ENCODE data around the gene ZNF212. TPM values are rescaled to one million over a fixed set of nuclear protein-coding genes. Genes with fewer than 3 reads are reported as not detected.
A peak's percentile ranks its signal among the peaks of the same experiment; 100 is the strongest.

Gene ZNF212
- 11.0 TPM for total RNA-seq

- DNase-seq (ENCODE audit: low read depth in 2 of 3, low spot score in 2 of 3), result peak; percentile 71 to 93 (median 89)
These were observed at the start of gene ZNF212 for GRCh38 chr7:149239345-149240143. Gene ZNF212, plus strand, starts transcription at chr7:149239651. Its CDS starts 128 bp downstream, at chr7:149239779.

DNA sequence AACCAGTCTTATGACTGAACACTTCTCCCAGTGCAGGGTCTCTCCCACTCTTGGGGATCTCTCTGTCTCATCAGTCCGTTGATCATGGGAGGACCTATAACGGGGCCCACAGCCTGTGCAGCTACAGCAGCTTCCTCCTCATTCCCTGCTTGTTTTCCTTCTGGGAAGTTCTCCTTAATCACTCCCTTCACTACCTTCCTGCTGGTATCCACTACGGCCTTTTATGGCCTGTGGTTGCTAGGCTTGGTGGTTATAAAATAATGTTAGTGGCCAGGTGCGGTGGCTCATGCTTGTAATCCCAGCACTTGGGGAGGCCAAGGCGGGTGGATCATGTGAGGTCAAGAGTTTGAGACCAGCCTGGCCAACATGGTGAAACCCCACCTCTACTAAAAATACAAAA, 47.6 kb upstream of the ZNF212 start:
- no peak for DNase-seq (ENCODE audit: low read depth in 2 of 3, low spot score in 2 of 3)

- DNase-seq (ENCODE audit: low read depth in 2 of 3, low spot score in 2 of 3), result no peak
These were observed 44.7 kb upstream of the ZNF212 start for GRCh38 chr7:149194799-149195179.

- peak; percentile 52 to 81 (median 76) for DNase-seq (ENCODE audit: low read depth in 2 of 3, low spot score in 2 of 3)
These were observed 44.0 kb upstream of the ZNF212 start, which contains the start of gene ZNF282 for GRCh38 chr7:149195180-149196150. Gene ZNF282, plus strand, starts transcription at chr7:149195546. Its CDS starts 44 bp downstream, at chr7:149195590.

DNA sequence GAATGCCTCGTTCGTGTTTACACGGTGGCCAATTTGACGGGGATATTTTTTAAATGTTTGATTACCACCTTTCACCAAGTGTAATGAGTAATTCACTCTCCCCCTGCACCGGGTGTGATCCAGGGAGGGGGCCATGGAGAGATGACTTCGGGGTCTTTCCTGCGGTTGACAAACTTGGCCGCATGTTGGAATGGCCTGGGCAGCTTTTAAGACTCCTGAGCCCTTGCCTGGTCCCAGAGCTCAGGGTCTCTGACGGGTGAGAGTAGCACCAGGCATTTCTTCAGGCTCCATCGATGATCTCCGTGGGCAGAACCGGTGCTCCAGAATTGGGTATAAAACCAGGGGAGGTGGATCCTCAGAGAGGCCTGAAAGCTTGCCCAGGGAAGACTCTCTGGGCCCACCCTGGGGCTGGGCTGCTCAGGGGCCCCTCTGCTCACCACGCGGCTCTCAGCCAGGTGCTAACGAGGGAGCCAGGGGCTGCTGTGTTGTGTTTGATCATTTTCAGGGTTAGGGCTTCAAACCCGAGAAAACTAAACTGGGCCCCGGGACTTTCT, 43.2 kb upstream of the ZNF212 start:
- DNase-seq (ENCODE audit: low read depth in 2 of 3, low spot score in 2 of 3), result peak in 1 of 3 donors; percentile 8

- DNase-seq (ENCODE audit: low read depth in 2 of 3, low spot score in 2 of 3), result no peak
These were observed 42.7 kb upstream of the ZNF212 start for GRCh38 chr7:149196705-149197171.

- no peak for DNase-seq (ENCODE audit: low read depth in 2 of 3, low spot score in 2 of 3)
These were observed 41.8 kb upstream of the ZNF212 start for GRCh38 chr7:149197675-149198074.

- no peak for DNase-seq (ENCODE audit: low read depth in 2 of 3, low spot score in 2 of 3)
These were observed 41.2 kb upstream of the ZNF212 start for GRCh38 chr7:149198161-149198816.

GRCh38 chr7:149199234-149199995, 40.0 kb upstream of the ZNF212 start:
- no peak for DNase-seq (ENCODE audit: low read depth in 2 of 3, low spot score in 2 of 3)

DNA sequence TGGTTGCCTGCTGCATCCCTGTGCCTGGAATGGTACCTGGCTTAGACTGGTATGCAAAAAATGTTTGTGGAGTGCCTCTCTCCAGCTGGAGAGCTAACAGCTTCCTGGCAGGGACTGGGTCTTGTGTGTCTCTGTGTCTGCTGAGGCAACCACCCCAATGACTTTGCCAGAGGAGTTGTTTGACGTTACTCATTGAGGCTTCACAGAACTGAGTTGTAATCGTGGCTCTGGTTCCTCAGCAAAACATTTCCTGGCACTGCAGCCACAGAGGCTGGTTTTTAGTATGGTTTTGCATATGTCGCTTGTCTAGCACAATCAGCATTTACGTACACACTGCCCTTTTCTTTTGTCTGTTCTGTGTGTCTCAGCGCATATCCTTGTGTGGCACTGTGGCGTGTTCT, 36.6 kb upstream of the ZNF212 start:
- no peak for DNase-seq (ENCODE audit: low read depth in 2 of 3, low spot score in 2 of 3)

- DNase-seq (ENCODE audit: low read depth in 2 of 3, low spot score in 2 of 3), result no peak
These were observed 33.6 kb upstream of the ZNF212 start for GRCh38 chr7:149205690-149206381.

- DNase-seq (ENCODE audit: low read depth in 2 of 3, low spot score in 2 of 3), result no peak
These were observed 32.0 kb upstream of the ZNF212 start for GRCh38 chr7:149207324-149208035.

- peak in 2 of 3 donors; percentile 23 to 66 for DNase-seq (ENCODE audit: low read depth in 2 of 3, low spot score in 2 of 3)
These were observed 29.8 kb upstream of the ZNF212 start for GRCh38 chr7:149209518-149210269.

- no peak for DNase-seq (ENCODE audit: low read depth in 2 of 3, low spot score in 2 of 3)
These were observed 28.9 kb upstream of the ZNF212 start for GRCh38 chr7:149210551-149210950.

- DNase-seq (ENCODE audit: low read depth in 2 of 3, low spot score in 2 of 3), result no peak
These were observed 25.3 kb upstream of the ZNF212 start for GRCh38 chr7:149214020-149214720.

DNA sequence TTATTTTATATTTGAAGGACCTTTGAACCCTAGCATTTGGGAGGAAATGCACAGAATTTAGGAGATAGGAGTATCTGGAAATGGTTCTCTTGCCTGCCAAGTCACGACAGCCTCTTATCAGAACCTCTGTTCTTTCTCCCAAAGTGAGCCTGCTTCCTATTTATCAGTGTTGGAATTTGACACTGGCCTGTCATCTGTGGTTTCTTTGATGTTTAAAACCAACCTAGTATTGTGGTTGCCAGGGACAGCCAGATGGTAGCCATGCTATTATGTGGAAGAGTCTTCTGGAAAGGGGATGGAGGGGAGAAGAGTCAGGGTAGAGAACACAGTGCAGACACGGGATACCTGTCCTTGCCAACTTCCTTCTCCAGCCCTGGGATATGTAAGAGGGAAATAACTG, 23.0 kb upstream of the ZNF212 start:
- DNase-seq (ENCODE audit: low read depth in 2 of 3, low spot score in 2 of 3), result no peak

DNA sequence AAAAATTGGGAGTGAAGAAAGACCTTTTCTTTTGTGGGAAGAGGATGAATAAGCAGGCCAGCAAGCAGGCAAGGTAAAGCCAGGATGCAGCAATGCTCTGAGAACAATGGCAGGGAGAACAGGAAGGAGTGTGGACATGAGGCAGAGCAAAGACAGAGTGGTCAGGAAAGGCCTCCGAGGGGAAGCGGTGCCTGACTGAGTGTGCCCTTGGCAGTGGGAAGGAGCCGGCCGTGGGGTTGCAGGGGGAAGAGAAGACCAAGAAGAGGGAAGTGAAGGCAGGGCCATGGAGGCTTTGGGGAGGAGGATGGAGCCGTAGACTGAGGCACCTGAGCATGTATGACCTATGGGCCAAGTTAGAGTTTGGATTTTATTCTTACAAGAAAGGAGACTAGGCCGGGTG, 21.9 kb upstream of the ZNF212 start:
- no peak for DNase-seq (ENCODE audit: low read depth in 2 of 3, low spot score in 2 of 3)

Data from hematopoietic multipotent progenitor cell (in vitro differentiated cells).